Middle frontal gyrus (tissue), 1 donor: ENCODE measurements around the gene NOTCH2.

ENCODE experiments used
- DNase-seq: peaks from one replicate; pipeline ENCODE4 v3.0.0-alpha.2; 2015; ENCODE audit warnings: low spot score; ENCODE audit errors: extremely low spot score

The NOTCH2 gene

DNA sequence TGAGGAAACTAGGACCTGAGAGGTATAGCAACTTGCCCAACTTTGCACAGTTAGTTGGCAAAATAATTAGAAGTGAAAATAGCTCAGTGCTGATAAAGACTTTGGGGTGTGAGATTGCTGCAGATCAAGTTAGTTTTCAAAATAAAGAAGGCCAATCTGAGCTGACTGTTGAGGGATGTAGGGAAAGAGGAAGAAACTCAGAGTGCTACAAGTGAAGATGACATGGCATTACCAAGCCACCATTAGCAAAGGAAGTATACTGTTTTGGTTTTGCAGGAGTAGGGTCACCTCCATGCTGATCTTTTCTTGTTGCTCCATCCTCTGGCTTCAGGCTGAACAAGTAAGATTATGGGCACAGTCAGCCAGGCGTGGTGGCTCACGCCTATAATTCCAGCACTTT, 94.5 kb downstream of the NOTCH2 start:
- no peak for DNase-seq

DNA sequence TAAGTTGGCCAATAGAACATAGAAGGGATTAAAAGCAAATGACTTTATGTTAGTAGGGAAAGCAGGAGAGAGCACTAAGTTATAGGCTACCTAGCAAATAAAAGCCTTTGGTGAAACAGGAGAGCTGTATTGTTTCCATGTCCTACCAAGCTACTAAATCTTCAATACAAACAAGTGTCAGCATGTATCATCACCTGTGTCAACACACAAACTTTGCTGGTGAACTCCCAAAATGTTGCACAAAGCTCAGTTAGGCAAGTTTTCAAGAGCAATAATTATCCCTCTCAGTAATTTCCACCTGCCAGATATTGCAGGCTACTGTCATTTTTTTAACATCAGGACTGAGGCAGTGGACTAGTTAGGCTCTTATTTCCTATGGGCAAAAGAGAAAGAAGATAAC, 95.4 kb downstream of the NOTCH2 start:
- no peak for DNase-seq

DNA sequence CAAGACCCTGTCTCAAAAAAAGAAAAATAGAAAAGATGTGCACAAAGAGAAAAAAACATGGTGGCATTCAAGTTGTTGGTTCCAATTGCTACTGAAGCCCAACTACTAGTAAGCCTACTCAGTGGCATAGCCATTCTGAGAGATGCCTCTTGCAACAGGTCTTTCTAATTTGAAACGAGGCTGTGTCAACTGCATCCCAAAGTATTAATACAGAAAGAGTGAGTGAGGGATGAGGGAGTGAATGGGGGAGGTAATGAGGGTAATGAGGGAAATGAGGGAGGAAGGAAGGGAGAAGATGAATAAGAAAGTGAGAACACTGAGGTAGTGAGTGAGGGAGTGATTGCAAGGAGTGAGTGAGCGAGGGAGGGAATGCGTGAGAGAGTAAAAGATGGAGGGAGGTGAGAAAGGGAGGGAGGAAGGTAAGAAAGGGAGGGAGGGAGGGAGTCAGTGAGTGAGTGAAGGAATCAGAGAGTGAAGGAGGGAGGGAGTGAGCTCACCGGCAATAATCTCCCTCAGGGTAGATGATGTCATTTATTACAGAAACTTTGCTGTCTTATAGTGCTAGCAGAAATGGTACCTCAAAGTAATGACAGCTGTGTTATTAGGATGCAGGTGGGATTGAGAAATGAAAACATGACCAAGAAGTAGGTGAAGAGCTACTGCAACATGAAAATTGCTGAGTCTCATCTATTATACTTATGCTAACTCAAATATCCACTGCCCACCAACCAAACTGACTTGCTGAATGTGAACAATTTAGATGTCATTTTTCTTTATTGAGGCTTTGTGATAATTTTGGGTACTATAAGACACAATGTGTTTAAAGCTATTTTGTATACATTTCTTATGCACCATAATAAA, 97.5 kb downstream of the NOTCH2 start:
- no peak for DNase-seq

DNA sequence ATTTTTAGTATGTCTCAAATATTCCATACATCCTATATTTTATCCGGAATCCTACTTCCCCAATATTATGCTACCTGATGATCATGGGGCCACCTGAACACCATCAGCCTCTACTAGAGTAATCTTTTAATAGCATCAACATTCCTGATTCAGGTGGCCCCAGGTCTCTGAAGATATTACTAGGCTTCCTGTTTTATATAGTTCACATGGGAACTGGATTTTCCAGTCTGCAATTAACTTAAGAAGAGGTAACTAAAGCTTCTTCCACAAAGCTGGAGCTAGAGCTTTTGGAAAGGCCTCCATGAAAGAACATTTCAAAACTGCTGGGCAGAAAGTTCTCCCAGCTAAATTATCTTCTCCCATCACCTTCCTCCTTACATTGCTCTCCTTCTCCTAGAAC, 100.9 kb downstream of the NOTCH2 start:
- no peak for DNase-seq

DNA sequence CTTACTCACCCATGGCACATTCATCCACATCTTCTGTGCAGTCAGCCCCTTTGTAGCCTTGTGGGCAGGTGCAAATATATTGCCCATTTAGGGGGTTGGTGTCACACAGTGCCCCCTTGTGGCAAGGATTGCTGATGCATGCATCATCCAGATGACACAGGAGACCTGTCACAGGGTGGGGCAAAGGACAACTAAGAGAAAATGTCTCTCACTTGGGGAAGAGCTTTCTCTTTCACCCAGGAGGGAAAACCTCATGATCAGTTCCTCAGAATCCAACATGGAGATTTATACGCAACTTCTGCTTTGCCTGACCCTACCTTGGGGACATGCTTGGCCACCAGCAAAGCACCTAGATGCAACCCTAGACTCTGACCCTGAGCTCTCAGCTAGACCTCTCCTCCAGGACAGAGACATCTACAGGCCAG, 101.4 kb downstream of the NOTCH2 start:
- no peak for DNase-seq

DNA sequence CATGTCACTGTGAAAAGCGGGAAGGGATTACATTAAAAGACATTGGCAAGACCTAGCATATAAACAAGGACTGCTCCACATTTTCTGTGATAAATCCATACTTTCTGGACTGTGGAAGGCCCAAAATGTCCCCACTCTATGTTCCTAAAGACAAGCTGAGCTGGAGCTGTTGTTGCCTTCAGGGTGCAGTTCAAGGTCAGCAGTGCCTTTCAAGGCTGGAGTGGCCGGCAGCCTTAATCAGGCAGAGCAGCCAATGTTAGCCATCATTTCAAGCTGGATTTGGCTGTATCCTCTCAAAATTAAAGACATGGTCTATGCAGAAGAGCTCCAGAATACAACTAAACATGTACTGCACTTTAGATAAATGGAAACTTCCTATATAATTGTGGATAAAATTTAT, 102.8 kb downstream of the NOTCH2 start:
- no peak for DNase-seq

DNA sequence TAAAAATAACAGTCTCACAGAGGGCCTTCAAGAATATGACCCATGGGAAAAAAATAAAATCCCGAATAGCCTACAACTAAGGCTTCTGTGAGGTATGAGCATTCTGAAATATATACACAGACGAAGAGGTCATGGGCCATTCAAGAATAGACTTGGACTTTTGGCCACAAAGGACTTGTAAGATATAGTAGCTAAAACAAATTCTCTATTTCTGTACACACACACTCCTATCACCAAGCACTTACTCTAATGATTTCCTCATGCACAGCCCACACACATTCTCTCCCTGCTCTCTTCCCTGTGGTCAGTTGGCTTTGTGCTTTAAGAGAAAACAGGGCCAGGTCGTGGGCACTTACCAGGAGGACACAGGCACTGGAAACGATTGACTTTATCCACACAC, 103.4 kb downstream of the NOTCH2 start:
- no peak for DNase-seq

DNA sequence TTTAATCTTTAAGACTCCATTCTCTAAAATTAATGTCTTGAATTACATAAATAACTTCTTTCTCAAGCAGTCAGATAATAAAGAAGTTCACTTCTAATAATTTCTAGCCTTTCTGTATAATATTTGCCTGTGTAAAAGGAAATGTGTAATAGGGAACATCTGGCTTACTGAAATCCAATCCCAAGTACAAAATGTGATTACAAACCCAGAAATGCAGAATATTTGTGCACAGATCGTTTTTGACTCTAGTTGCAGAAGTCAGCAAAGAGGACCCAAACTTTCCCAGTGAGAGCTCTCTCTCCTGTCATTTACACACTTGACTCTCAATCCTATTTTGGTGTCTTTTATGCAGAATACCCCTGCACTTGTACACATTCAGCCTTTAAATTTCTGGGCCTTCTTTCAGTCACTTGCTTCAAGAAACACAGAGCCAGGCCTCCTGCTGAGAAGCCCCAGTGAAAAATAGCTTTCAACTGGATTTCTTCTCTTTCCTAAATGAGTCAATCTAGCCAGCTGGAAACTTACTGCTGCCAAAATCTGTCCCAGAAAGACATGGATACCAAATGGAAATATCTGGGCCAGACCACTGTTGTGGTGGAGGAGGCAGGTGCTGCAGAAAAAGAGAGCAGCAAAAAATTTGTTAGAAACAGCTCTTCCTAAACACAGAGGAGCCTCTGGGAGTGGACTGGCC, 104.6 kb downstream of the NOTCH2 start:
- peak; percentile 42 for DNase-seq

DNA sequence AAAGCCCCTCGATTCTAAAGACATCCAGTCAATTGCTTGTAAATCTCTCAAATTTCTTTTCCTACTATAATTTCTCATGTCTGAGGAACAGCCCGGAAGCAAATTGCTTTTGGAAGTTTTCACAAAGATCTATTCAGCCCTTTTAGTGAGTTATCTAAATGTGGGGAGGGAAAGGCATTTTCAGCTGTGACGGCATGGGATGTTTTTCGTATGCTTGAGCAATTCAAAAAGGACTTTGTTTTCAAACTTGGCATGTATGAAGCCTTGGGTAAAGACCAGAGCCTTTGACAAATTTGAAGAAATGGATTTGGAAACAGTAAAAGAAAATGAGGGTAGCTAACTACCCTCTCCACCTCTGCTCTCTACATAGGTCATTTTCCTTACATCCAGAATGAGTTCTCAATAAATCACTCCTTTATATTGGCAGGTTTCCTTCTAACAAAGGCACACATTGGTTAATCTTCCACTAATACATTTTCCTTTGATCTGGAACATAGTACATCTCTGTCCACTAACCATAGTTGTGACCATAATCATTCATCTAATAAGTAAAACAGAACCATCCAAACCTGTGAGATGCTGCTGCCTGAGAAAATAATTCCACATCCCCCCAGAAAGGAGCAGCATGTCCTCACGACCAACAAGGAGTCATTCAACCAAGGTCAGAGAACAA, 107.0 kb downstream of the NOTCH2 start:
- no peak for DNase-seq

DNA sequence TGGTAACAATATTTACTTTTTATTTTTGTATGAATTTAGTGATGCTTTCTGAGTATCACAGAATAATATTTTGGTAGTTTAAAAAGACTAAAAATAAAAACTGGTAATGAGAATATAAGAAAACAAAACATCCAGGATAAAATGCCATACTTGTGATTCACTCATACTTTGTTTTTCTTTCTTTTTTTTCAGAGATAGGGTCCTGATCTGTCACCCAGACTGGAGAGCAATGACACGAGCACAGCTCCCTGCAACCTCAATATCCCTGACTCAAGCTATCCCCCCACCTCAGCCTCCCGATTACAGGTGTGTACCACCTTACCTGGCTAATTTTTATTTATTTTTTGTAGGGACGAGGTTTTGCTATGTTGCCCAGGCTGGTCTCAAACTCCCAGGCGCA, 109.0 kb downstream of the NOTCH2 start:
- no peak for DNase-seq

DNA sequence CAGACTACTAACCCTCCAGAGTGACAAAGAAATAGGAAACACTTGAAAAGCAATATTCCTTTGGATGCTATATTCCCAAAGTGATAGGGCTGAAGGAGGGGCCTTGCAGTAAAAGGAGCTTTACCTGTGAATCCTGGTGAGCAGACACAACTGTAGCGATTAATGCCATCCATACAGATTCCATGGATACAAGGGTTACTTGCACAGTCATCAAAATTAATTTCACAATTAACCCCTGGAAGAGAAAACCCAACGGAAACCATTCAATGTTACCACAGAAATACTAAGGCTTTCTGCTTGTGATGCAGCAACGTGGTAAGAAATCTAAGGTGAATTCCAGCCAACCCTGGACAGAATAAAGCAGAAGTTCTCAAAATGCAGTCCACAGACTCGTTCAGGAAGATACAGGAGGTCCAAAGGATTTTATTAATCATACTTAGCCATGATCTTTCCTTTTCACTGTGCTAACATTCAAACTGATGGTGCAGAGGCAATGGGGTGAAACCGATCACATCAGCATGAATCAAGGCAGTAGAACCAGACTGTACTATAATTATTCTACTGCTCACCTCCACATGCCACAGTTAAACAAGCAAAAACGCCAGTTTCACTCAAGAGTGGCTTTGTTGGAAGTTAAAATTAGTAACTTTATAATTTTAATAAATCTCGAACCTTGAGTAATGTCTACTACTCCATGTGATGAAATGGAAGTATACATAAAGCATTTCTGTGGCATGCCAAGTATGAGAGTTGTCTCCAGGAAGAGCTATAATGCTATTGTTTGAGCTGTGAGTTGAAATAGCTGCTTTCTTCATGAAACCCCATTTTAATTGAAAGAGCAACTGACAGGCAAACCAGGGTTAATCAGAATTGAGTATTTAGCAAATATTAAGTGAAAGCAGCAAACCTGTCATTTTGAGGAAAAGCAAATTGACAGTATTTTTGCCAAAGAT, 109.9 kb downstream of the NOTCH2 start:
- DNase-seq, result no peak

DNA sequence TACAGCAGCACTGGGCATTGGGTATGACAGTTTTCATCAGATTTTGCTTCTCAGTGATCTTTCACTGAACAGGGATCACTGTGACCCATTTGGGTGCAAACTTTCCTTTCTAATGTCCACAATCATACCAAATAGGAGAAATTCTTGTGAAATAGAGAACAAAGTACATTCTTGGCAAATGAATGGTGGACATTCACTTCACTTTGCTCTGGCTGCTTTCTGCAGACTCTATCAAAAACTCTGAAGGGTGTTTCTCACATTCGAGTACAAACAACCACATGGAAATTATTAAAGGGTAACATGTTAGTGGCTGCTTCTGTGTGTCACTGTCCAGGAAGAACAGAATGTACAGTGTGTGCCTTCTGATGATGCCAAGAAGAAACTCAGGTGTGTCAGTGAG, 111.2 kb downstream of the NOTCH2 start:
- no peak for DNase-seq

DNA sequence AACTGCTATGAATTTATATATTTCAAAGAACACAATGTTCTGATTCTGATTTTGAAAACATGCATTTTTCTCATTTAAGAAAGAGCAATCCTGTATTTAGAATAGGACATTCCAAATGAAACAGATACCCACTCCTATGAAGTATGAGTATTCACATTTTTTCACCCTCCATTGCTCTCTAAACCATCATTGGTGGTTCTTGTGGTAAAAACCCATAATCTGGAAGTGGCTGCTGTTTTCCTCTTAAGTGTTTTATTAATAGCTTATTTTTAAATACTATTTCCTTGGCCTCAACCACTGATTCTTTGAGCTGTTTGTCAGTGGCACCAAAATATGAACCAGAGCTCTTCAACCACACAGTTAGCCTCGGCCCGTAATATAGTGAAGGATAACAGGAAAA, 113.2 kb downstream of the NOTCH2 start:
- no peak for DNase-seq

DNA sequence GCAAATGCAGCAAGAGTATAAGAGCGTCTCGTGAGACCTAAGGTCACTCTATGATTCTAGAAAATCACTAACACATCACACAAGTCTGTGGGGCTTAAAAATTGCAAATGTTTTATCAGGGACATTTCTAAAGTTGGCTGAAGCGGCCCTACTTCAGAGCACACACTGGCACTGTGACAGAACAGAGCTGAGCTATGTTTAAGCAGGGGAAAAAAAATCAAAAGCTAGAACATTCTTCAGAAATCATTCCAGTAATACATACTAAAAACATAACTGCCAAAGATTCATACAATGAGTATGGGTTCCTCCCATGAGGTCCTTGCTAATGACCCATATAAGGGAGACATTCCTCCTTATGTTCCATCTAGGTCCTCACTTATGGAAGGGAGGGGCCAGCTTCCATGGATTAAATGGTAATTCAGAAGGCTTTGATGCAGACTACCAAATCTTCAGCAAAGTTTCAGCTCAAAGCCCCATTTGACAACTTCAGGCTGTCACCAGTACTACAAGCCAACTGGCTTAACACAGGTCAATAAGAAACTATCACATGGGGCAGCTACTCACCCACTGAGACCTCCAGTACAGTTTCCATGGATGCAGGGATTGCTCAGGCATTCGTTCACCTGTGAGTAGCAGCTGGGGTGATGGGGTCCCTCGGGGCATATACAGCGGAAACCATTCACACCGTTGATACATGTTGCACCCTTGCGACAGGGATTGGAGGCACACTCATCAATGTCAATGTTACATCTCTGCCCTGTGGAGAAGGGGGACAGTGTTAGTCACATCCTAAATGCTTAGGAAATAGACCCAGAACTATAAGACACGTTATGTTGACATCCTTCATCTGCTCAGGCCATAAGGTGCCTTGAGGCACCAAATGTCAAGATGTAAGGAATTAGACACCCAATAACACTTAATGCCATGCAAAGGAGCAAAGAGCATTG, 114.7 kb downstream of the NOTCH2 start:
- no peak for DNase-seq

DNA sequence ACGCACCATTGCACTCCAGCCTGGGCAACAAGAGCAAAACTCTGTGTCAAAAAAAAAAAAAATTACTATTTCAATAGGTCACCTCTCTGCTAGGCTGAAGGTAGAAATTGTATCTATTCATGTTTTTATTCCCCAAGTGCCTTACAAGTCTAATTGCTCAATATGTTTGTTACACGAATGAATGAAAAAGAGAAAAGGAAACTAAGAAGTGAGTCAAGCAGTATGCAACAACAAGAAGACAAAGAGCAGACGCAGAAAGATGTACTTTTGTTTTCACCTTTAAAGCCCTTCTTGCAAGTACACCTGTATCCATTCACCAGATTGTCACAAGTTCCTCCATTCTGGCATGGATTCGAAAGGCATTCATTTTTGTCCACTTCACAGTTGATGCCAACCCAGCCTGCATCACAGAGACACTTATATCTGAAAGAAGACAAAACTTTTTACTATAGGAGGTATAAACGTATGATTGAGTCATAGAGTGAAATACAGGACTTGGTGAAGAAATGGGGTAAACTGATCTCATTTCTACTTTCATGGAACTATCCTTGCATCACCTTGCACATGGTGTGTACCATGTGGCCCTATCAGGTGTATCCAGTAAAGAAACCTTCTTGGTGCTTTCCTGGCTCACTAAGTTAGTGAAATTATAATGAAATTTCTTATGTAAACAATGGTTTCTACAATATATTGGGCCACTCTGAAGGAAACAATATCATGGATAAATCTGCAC, 116.0 kb downstream of the NOTCH2 start:
- no peak for DNase-seq

DNA sequence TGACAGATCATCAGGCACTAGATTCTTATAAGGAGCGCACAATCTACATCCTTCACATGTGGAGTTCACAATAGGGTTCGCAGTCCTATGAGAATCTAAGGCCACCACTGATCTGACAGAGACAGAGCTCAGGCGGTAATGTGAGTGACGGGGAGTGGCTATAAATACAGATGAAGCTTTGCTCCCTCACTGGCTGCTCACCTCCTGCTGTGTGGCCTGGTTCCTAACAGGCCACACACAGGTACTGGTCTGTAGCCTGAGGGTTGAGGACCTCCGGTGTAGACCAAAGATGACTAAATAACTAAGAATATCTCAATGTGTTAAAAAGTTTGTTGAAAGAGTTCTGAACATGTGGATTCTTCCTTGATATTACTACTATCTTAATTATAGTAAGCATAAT, 117.0 kb downstream of the NOTCH2 start:
- no peak for DNase-seq

DNA sequence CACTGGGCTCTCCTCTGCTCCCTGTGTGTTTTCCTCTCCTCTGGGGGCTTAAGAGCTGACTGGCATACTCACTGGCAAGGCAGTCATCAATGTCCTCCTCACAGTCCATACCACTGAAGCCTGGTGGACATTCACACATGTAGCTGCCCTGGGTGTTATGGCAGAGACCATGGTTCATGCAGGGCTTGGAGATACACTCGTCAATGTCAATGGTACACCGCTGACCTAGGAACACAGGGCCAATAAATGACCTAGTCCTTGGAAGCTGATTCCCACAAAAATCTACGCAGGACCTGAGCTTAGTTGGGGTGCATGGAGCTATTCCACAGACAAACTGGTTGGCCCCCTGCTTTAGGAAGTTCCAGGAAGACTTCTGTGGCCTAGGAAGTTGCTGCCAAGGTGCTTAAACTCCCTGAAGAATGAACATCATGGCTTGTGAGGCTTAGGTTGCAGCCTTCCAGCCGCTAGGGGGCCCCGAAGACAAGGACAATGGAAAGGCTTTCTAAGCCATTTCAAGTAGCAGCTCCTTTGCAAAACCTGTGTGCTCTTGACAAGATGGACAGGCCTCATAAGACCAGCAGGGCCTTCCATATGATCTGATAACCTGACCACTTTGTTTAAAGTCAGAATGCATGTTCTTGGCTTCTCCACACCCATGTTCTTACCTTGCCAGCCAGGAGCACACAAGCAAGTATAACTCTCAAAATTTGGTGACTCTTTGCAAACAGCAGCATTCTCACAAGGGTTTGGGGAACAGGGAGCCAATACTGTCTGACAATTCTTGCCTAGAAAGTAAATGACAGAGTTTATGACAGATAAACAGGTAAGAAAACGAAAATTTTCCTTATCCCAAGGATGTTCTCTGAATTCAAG, 120.9 kb downstream of the NOTCH2 start:
- DNase-seq, result peak; percentile 67

DNA sequence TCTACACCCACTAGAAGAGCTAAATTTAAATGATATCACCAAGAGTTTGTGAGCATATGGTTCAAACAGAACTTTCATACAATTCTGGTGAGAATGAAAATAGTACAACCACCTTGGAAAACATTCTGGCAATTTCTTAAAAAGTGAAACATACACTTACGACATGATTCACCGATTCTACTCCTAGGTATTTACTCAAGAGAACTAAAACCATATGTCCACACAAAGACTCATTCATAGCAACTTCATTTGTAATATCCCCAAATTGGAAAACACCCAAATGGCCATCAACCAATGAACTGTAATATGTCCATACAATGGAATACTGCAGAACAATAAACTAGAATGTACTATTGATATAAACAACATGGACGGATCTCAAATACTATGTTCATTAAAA, 122.0 kb downstream of the NOTCH2 start:
- peak; percentile 19 for DNase-seq
